Measurements from ENCODE around the gene SLC17A9.
A peak's percentile ranks its signal among the peaks of the same experiment; 100 is the strongest.

The SLC17A9 gene

GRCh38 chr20:62943396-62943795 lies 9.1 kb upstream of the SLC17A9 start:
- Mint-ChIP-seq H3K4me1 (peaks cover 42% of the 10 kb centered on the region), H3K27me3 (no peaks in the 10 kb centered on the region), H3K27ac (no peak overlapping the region), H3K4me3 (no peak overlapping the region), H3K9me3 (no peaks in the 10 kb centered on the region), H3K36me3 (peaks cover 64% of the 10 kb centered on the region)
- ATAC-seq = no peak

DNA sequence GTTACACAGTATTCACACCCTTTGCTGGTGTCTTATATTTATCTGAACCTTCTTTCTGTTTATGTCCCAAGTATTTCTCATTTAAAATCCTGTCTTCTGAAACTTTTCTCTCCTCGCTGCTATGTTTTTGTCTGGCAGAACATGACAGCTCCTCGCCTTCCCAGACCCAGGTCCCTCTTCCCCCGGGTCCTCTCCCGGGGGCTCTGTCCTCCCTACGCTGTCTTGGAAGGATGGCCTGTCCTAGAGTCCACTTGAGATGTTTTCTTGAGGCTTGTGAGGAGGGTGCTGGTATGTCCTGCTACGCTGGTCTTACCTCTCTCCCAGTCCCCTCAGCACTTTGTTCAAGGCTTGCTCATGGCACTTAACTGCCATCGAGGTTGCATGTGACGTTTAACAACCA lies 8.3 kb upstream of the SLC17A9 start:
- Mint-ChIP-seq H3K4me3 (no peak overlapping the region), H3K27ac (no peak overlapping the region), H3K36me3 (peaks cover 72% of the 10 kb centered on the region)

GRCh38 chr20:62944746-62945145 lies 7.8 kb upstream of the SLC17A9 start:
- ATAC-seq = no peak
- Mint-ChIP-seq H3K27ac (no peak overlapping the region), H3K36me3 (peaks cover 72% of the 10 kb centered on the region), H3K9me3 (peaks cover 4% of the 10 kb centered on the region), H3K27me3 (no peaks in the 10 kb centered on the region), H3K4me1 (peaks cover 31% of the 10 kb centered on the region), H3K4me3 (no peak overlapping the region)

More for the DNA sequence above, 8.3 kb upstream of the SLC17A9 start:
- Mint-ChIP-seq H3K27me3 (no peaks in the 10 kb centered on the region), H3K9me3 (peaks cover 4% of the 10 kb centered on the region), H3K4me1 (peaks cover 34% of the 10 kb centered on the region)
- ATAC-seq = no peak

DNA sequence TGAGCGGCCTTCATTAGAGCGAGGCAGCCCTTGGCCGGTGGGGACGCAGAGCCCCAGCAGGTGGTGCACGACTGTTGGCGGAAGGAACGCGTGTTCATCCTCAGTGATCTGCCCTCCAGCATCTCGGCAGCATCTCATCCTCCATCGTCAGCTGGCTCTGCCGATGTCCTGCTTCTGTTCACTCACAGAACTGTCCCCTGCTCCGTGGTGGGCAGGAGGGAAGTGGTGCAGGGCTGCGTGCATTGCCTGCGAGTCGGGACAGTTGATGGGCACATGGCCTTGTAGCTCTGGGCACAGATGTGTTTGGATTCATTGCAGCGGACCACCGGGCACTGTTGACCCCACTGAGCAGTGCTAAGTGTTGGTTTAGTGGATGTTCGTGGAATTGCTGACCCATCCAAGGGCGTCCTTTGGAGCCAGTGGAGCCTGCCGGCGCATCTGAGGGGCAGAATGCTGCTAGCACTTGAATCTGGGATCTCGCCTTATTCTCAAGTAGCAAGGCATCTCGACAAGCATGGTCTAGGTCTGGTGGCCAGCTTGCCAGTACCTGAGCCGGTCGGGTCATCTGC lies 6.7 kb upstream of the SLC17A9 start:
- peaks cover 81% of the 10 kb centered on the region for H3K36me3 Mint-ChIP-seq
- ATAC-seq = no peak

DNA sequence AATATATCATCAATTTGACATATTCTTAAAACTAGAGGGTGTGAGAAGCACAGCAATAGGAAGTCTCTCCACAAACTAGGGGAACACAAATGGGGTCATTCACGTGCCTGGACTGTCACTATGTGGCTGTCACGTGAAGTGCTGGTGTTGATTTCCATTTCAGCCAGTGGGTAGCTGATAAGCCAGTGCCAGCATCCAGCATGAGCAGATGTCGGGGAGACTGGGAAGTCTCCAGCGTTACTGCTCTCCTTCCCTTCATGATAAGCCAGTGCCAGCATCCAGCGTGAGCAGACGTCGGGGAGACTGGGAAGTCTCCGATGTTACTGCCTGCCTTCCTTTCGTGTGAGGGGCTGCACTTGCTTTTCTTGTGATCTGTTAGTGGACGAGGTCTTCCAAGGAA lies 5.6 kb upstream of the SLC17A9 start:
- ATAC-seq = no peak
- no peak overlapping the region for H3K4me3 Mint-ChIP-seq
- H3K36me3 Mint-ChIP-seq = peaks cover 73% of the 10 kb centered on the region
- peaks cover 4% of the 10 kb centered on the region for H3K9me3 Mint-ChIP-seq
- peaks cover 15% of the 10 kb centered on the region for H3K4me1 Mint-ChIP-seq
- no peaks in the 10 kb centered on the region for H3K27me3 Mint-ChIP-seq
- no peak overlapping the region for H3K27ac Mint-ChIP-seq

More for the DNA sequence above, 6.7 kb upstream of the SLC17A9 start:
- no peak overlapping the region for H3K4me3 Mint-ChIP-seq
- no peak overlapping the region for H3K27ac Mint-ChIP-seq
- H3K9me3 Mint-ChIP-seq = peaks cover 4% of the 10 kb centered on the region
- no peaks in the 10 kb centered on the region for H3K27me3 Mint-ChIP-seq
- peaks cover 22% of the 10 kb centered on the region for H3K4me1 Mint-ChIP-seq

DNA sequence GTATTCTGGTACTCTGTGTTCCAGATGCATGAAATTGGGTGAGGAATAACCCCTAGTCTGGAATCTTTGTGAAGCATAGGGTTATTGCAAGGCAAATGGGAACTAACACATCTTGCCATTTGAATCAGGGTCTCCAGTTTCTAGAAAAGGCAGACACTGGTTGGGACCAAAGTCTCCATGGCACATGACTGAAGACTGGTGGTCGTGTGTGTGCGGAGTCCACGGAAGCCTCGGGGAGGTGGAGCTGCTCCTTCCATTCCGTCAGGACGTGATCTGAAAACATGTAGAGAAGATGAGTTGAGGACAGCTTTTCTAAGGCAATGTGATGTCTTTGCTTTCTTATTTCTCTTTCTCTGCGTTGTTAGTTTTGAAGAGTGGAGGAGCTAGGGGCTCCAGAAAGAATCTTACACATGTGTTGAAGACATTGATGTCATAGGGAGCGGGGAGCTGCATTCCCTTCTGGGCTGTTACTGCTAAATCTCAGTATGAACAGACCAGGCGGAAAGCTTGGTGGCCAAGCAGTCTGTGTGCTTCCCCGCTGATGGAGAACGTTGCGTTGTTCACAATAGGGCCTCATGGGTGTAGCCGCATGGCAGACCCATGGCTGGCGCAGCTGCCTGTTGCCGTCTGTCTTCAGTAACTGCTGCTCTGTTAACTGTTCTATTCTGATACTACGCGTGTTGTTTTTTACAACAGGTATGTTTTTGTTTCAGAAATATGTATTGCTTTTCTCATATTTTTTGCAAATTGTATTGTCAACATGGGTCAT lies 4.8 kb upstream of the SLC17A9 start:
- Mint-ChIP-seq H3K27ac (no peak overlapping the region), H3K27me3 (no peaks in the 10 kb centered on the region), H3K9me3 (peaks cover 4% of the 10 kb centered on the region), H3K4me3 (no peak overlapping the region), H3K36me3 (peaks cover 65% of the 10 kb centered on the region), H3K4me1 (peaks cover 17% of the 10 kb centered on the region)
- ATAC-seq = no peak

DNA sequence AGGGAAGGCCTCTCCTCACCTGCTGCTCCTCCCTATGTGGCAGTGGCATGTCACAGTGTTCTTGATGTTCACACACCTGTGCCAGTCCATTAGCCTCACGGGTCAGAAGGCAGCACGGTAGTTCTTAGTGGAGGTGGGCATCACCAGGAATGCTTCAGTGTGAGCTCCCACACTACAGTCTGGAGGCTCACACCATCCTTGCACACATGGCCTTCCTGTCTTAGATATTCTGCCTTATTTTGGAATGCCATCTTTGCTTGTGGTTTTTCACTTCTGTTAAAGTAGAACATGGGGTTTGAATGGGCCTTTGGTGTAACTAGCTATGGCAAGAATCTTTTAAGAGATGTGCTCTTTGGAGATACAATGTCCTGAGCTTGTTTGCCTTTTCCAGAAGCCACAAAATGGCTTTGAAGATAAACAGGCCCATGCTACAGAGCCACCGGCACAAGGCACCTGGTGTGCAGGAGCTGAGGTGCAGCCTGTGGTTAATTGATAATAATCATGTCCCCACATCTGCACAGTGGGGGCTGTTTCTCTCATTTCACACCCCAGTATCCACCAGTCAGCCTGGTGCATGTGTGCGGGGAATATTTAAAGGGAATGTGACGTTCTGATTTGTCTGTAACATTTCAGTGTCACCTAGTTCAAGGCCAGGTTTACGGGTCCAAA lies 3.2 kb upstream of the SLC17A9 start:
- H3K9me3 Mint-ChIP-seq = peaks cover 4% of the 10 kb centered on the region
- H3K36me3 Mint-ChIP-seq = peaks cover 51% of the 10 kb centered on the region
- H3K4me1 Mint-ChIP-seq = peaks cover 22% of the 10 kb centered on the region
- no peak overlapping the region for H3K4me3 Mint-ChIP-seq
- H3K27ac Mint-ChIP-seq = no peak overlapping the region
- no peak for ATAC-seq
- H3K27me3 Mint-ChIP-seq = no peaks in the 10 kb centered on the region

DNA sequence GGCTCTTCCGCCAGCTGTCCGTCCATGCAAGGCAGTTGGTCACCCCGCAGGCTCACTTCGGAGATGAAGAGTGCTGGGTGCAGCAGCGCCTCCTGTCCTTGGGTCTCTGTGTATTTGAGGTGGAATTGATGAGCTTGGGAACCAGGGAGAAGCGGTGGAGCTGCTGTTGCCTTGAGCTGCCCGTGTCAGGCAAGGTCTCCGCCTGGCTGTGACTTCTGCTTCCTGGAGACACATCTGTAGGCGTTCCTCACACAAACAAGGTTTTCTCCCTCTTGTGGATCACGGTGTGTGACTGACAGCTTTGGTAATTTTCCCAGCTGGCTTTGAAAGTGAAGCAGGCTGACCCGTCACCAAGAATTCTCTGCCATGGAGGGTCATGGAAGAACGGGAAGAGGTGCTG lies 2.5 kb upstream of the SLC17A9 start:
- peaks cover 28% of the 10 kb centered on the region for H3K4me1 Mint-ChIP-seq
- no peak overlapping the region for H3K27ac Mint-ChIP-seq
- no peak for ATAC-seq
- peaks cover 4% of the 10 kb centered on the region for H3K9me3 Mint-ChIP-seq
- no peaks in the 10 kb centered on the region for H3K27me3 Mint-ChIP-seq
- peaks cover 44% of the 10 kb centered on the region for H3K36me3 Mint-ChIP-seq
- H3K4me3 Mint-ChIP-seq = no peak overlapping the region

DNA sequence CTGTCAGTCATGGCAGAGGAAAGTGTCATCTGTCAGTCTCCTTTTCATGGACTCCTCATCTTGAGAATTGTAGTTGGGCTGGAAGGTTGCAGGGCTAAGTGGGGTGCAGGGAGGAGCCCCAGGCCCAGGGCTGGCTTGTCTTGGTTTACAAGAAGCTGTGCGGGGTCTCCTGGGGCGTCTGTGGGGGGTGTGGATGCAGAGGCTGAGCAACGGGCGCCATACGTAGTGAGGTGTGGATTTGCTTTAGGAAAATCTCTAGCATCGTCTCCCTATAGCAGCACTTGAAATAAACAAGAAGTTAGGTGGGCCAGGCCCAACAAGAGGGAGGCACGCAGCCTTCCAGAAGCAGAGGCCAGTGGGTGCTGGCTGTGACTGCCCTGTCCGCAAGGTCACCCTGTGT lies 1.8 kb upstream of the SLC17A9 start:
- no peak overlapping the region for H3K4me3 Mint-ChIP-seq
- peaks cover 4% of the 10 kb centered on the region for H3K9me3 Mint-ChIP-seq
- no peak overlapping the region for H3K27ac Mint-ChIP-seq
- H3K4me1 Mint-ChIP-seq = peaks cover 28% of the 10 kb centered on the region
- H3K27me3 Mint-ChIP-seq = no peaks in the 10 kb centered on the region
- H3K36me3 Mint-ChIP-seq = peaks cover 44% of the 10 kb centered on the region
- no peak for ATAC-seq

- Mint-ChIP-seq H3K4me1 (peaks cover 30% of the 10 kb centered on the region), H3K27me3 (no peaks in the 10 kb centered on the region), H3K4me3 (peak overlapping the region; percentile 72), H3K9me3 (peaks cover 4% of the 10 kb centered on the region), H3K36me3 (peaks cover 43% of the 10 kb centered on the region), H3K27ac (no peak overlapping the region)
- ATAC-seq = no peak
Measured at GRCh38 chr20:62951143-62951895, 1.2 kb upstream of the SLC17A9 start.

DNA sequence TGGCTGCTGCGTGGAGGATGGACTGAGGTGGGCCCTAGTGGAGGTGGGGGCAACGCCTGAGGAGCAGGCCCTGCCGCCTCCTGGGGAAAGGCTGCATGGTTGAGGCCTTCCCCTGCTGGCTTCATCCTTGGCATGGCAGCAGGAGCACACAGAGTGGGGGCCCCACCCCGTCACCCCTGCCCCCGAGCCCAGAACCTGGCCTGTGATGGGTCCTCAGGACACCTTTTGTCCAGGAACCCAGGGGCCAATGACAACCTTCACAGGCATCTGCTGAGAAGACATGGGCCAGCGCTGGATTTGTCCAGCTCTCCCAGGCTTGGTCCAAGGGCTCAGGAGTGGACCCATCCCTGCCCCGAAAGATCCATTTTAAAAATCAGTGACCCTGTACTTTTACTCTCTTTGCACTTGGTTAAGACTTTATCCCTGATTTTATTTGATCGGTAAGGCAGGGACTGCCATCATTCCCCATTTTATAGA lies 575 bp upstream of the SLC17A9 start:
- Mint-ChIP-seq H3K27ac (peak overlapping the region; percentile 92), H3K4me1 (peaks cover 34% of the 10 kb centered on the region), H3K36me3 (peaks cover 43% of the 10 kb centered on the region), H3K27me3 (no peaks in the 10 kb centered on the region), H3K4me3 (peak overlapping the region; percentile 72), H3K9me3 (peaks cover 4% of the 10 kb centered on the region)
- no peak for ATAC-seq

GRCh38 chr20:62952968-62953838 lies 694 bp downstream of the SLC17A9 start:
- ATAC-seq = peak; percentile 2

DNA sequence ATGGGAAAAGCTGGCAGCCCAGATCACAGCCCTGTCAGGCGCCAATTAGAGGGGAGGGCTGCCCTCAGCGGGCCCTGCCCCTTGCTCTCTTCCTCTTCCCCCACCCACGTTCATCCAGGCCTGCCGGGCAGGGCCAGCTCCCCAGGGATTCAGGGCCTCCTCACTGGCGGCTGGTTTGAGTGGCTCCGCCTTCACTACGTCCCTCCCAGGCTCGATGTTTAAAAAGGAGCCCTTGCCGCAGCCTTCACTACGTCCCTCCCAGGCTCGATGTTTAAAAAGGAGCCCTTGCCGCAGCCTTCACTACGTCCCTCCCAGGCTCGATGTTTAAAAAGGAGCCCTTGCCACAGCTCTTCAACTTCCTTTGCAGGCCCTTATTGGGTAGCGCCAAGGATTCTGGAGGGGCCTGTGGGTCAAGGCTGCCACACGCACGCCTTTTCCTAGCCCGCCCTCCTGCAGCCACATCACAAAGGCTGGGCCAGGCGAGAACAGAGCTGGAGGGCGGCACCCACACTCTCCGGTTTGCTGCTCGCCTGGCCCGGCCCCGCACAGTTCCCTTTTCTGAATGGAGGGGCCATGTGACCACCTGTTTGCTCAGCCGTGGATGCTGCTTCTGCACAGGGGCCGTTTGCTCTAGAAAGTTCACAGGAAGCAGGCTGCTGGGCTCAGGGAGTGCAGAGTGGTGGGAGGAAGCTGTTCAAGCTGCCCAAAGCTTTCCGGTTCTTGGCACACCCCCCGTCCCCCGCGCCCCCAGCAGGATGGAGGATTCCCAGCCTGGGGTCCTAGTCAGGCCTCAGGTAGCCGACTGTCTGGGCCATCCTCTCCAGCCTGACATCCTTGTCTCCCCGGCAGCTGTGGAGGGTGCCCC lies 1.6 kb downstream of the SLC17A9 start:
- peaks cover 2% of the 10 kb centered on the region for H3K9me3 Mint-ChIP-seq
- peak overlapping the region; percentile 92 for H3K27ac Mint-ChIP-seq
- ATAC-seq = peak; percentile 95
- H3K4me3 Mint-ChIP-seq = peak overlapping the region; percentile 72
- H3K36me3 Mint-ChIP-seq = peaks cover 36% of the 10 kb centered on the region
- H3K27me3 Mint-ChIP-seq = no peaks in the 10 kb centered on the region
- H3K4me1 Mint-ChIP-seq = peaks cover 30% of the 10 kb centered on the region

More at GRCh38 chr20:62952968-62953838, 694 bp downstream of the SLC17A9 start:
- Mint-ChIP-seq H3K27me3 (no peaks in the 10 kb centered on the region), H3K27ac (peak overlapping the region; percentile 92), H3K4me3 (peak overlapping the region; percentile 72), H3K4me1 (peaks cover 30% of the 10 kb centered on the region), H3K9me3 (peaks cover 4% of the 10 kb centered on the region), H3K36me3 (peaks cover 43% of the 10 kb centered on the region)

Data from stimulated activated memory B cell treated with anti-CD40 and anti-IgM and Interleukin-4, amounts not matched to agents 10 μg/mL and 1 μg/mL and 100 μg/mL, for 72 hours (primary cell).